C4-2B (cell line): Measurements from ENCODE around the gene PIP5K1C.

Experiments used
- H3K27ac ChIP-seq: fragments of 450-650 bp; 2 replicates; pipeline ENCODE4 v1.5.1; 2017
- ZFX ChIP-seq: fragments of 450-650 bp; IDR thresholded peaks from 2 replicates; pipeline ENCODE4 v1.6.1; 2017
- TF ChIP-seq, protein P1 (sequence below): fragments of 450-650 bp; conservative IDR thresholded peaks from 2 replicates; pipeline ENCODE4 v1.5.1; 2017; ENCODE audit warnings: mild to moderate bottlenecking

PIP5K1C gene

DNA sequence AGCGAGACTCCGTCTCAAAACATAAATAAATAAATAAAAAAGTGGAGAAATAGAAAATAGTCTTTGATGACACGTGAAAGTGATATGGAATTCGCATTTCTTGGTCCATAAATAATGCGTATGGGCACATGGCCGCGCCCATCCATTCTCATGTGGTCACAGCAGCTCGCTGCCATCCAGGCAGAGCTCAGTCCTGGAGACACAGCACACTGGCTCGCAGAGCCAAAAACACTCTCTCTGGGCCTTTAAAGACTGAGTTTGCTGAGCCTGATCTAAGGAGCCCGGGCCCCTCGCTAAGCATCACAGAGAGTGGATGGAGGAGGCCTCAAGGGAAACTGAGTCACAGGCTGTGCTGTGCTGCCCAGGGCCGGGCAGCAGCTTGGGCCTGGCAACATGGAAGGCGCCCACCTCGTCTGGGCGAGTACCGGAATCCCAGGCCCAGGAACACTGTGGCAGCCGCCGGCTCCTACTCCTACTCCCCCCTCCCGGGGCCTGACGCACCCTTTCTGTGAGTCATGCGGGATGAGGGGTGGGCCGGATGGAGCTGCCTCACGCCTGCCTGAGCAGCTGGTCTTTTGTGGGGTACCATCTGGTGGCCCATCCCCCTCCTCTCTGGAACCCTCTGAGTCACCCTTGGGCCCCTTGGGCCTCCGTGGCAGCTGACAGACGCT lies 44.7 kb downstream of the PIP5K1C start:
- no peak overlapping the region for H3K27ac ChIP-seq
- TF ChIP-seq, protein P1, sequence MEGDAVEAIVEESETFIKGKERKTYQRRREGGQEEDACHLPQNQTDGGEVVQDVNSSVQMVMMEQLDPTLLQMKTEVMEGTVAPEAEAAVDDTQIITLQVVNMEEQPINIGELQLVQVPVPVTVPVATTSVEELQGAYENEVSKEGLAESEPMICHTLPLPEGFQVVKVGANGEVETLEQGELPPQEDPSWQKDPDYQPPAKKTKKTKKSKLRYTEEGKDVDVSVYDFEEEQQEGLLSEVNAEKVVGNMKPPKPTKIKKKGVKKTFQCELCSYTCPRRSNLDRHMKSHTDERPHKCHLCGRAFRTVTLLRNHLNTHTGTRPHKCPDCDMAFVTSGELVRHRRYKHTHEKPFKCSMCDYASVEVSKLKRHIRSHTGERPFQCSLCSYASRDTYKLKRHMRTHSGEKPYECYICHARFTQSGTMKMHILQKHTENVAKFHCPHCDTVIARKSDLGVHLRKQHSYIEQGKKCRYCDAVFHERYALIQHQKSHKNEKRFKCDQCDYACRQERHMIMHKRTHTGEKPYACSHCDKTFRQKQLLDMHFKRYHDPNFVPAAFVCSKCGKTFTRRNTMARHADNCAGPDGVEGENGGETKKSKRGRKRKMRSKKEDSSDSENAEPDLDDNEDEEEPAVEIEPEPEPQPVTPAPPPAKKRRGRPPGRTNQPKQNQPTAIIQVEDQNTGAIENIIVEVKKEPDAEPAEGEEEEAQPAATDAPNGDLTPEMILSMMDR = no peak
- no peak for TF ChIP-seq ZFX

DNA sequence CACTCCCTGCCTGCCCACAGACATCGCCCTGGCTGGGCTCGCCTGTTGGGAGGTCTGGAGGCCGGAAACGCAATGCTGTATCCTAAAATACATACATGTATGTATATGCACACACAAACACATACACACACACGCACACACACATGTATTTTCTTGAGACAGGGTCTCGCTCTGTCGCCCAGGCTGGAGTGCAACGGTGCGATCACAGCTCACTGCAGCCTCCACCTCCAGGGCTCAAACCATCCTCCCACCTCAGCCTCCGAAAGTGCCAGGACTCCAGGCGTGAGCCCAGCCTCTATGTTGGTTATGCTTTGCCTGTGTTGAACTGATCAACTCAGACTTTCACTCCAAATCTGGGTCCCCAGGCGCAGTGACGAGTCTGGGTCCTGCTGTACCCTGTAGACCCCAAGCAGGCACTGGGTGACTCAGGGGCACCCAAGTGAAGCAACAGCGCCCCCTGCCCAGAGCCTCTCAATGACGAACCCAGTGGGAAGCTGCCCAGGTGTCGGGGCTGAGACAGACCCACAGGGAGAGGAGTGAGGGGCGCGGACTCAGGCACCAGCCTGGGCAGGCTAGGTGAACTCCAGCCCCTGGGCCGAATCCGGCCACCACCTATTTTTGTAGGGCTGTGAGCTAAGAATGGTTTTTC lies 46.3 kb downstream of the PIP5K1C start:
- H3K27ac ChIP-seq = no peak overlapping the region
- no peak for TF ChIP-seq ZFX
- TF ChIP-seq, protein P1 = no peak

DNA sequence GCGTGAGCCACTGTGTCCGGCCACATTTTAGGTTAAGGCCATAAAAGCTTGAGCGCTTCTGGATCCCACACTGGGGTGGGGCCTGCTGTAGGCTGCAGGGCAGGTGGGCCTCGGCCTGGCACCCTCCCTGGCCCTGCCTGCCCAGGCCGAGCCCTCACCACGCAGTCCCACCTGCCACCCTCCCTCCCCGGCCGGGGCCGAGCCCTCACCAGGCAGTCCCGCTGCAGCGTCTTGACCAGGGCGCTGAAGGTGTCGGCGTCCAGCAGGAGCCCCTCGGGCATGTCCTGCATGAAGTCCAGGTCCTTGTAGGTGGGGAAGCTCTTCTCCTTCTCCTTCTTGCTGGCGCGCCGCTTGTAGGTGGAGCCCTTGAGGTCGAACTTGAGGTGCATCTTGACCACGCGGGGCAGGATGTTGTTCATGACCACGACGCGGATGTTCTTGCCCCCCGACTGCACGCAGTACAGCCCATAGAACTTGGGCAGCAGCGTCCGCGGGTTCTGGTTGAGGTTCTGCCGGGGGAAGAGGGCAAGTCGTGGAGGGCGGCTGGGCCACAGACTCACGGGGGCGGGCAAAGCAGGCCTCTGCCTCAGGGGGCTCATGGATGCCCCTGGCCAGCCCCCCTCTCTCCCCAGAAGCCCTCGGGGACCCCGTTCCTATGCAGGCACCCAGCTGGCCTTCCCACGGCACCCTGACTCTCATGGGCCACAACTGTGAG lies 47.0 kb downstream of the PIP5K1C start:
- H3K27ac ChIP-seq = no peak overlapping the region
- no peak for TF ChIP-seq ZFX
- TF ChIP-seq, protein P1 = no peak

DNA sequence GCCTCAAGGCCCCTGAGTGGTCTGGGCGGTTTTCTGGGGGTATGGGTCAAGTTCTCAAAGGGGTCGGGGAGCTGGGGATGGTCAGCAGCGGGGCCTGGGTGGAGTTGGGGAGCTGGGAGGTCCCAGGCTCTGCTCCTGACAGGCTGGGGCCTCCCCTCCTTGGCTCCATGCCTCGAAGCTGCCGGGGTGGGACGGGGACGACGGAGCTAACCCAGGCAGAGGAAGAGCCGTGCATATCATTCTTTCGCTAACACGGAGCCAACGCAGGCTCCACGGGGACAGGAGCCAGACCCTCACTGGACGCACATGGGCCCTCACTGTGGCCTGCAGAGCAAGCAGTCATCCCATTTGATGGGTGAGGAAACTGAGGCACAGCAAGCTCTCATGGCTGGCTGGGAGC lies 47.8 kb downstream of the PIP5K1C start:
- H3K27ac ChIP-seq = no peak overlapping the region
- TF ChIP-seq ZFX = no peak
- TF ChIP-seq, protein P1 = no peak

DNA sequence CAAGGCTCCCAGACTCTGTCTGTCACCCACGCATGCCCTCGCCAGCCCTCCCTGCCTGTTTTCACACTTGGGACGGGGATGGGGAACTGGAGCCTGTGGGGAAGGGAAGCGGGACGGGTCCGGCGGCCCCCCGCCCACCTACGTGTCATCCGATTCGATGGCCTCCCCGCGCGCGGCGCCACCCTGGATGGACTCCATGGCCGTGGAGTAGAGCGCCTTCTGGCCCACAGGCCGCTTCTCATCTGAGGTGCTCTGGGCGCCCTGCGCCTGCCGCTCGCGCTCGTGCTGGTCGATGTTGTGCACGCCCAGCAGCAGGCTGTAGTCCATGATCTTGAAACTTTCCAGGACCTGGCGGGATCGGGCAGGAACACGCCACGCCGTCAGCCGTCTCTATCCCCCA lies 48.6 kb downstream of the PIP5K1C start:
- TF ChIP-seq, protein P1 = no peak
- no peak for TF ChIP-seq ZFX

DNA sequence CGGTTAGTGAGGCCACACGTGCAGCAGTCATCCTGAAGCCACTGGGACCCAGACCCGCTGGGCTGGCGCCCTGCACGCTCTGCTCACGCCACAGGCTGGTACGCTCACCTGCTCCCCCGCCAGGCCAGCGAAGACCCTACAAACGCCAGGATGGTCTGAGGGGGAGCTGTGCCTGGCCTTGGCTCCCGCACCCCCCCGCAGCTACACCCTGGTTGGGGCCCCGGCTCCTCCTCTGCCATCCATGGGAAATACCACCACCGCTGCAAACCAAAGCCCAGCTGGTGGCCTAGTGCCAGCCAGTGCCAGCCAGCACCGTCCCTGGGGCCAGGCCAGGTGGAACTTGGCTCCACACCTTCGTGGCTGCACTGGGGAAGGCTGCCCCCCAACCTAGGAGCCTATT lies 50.4 kb downstream of the PIP5K1C start:
- no peak overlapping the region for H3K27ac ChIP-seq
- TF ChIP-seq ZFX = no peak
- TF ChIP-seq, protein P1 = no peak

More for the DNA sequence above, 48.6 kb downstream of the PIP5K1C start:
- H3K27ac ChIP-seq = no peak overlapping the region
